K562 (cell line): Measurements from ENCODE around the gene ISG20L2. TPM values are rescaled to one million over a fixed set of nuclear protein-coding genes. Genes with fewer than 3 reads are reported as not detected.

ENCODE experiments used
- ATAC-seq: fragments of 200-7000 bp; cut with Tn5 transposase; 3 replicates; pipeline ENCODE4 v1.9.1; 2020; ENCODE audit warnings: moderate library complexity
- BruUV-seq: library from RNA; stranded (reverse); fragments of 400-500 nt; replicated peaks from 2 replicates; lab custom pipeline; 2021; lab: Mats Ljungman, UMichigan
- CTCF ChIA-PET: fragments of 300-600 bp; formaldehyde crosslinking; extraction: SDS; loops from one replicate; lab custom pipeline; 2021; ENCODE audit warnings: low intra/inter-chr PET ratio; lab: Yijun Ruan, JAX
- POLR2A ChIA-PET: fragments of 300-600, 350-650 bp; sonication (Branson Sonifier 250); formaldehyde crosslinking; extraction: SDS; loops from one replicate; lab custom pipeline; 2021; ENCODE audit warnings: antibody characterized with exemption, inconsistent platforms; lab: Yijun Ruan, JAX
- DNase-seq, 4 experiments: peaks; one replicate each; pipeline versions ENCODE4 v3.0.0 to v3.0.0-alpha.2; 2011 to 2018; ENCODE audit warnings: low spot score in 3 of 4, mixed read lengths in 3 of 4; ENCODE audit errors: extremely low read depth in 1 of 4
- FAIRE-seq: peaks from 2 replicates; lab custom pipeline; 2011; peaks lifted over from hg19 to GRCh38; lab: Jason Lieb, UNC
- H2AFZ ChIP-seq: 2 replicates; pipeline ENCODE4 v1.6.0; 2011; ENCODE audit warnings: low read depth, low read length, control low read depth, inconsistent platforms
- H3K27ac ChIP-seq: fragments of 200-600 bp; 3 replicates; pipeline ENCODE4 v1.8.0; 2011; ENCODE audit warnings: low read depth, mild to moderate bottlenecking, control low read depth, inconsistent platforms, low read length, moderate library complexity, mixed read lengths; ENCODE audit errors: extremely low read depth
- H3K27me3 ChIP-seq, 2 experiments: fragments of 300-600 bp in 1 of 2; 2 replicates in 1 of 2; 3 replicates in 1 of 2; pipeline versions ENCODE4 v1.6.0 to v1.8.0; 2011; ENCODE audit warnings: inconsistent platforms in 2 of 2, low read length in 2 of 2, mild to moderate bottlenecking in 1 of 2, mixed read lengths in 1 of 2, moderate library complexity in 1 of 2; ENCODE audit not compliant: control insufficient read depth in 2 of 2, insufficient read depth in 2 of 2
- H3K36me3 ChIP-seq: fragments of 300-600 bp; 3 replicates; pipeline ENCODE4 v1.8.0; 2011; ENCODE audit warnings: mild to moderate bottlenecking, low read length, inconsistent platforms; ENCODE audit not compliant: control insufficient read depth, insufficient read depth
- H3K4me1 ChIP-seq, 2 experiments: fragments of 200-600 bp in 1 of 2; replicated peaks in 1 of 2; 2 replicates in 1 of 2; 3 replicates in 1 of 2; pipeline versions ENCODE4 v1.5.1 to v1.8.0; 2011; ENCODE audit warnings: inconsistent platforms in 2 of 2, low read length in 2 of 2, mild to moderate bottlenecking in 1 of 2, mixed read lengths in 1 of 2, moderate library complexity in 1 of 2; ENCODE audit not compliant: control insufficient read depth in 2 of 2, insufficient read depth in 2 of 2
- H3K4me2 ChIP-seq: 2 replicates; pipeline ENCODE4 v1.6.1; 2011; ENCODE audit warnings: low read length, control low read depth, inconsistent platforms, mixed read lengths; ENCODE audit not compliant: insufficient read depth
- H3K4me3 ChIP-seq: fragments of 200-600 bp; sonication (generic), shearing (Covaris generic); 2 replicates; pipeline ENCODE4 v1.5.1; 2016; ENCODE audit warnings: control low read depth, inconsistent platforms
- H3K79me2 ChIP-seq: fragments of 200-600 bp; 3 replicates; pipeline ENCODE4 v1.8.0; 2011; ENCODE audit warnings: low read length, inconsistent platforms; ENCODE audit not compliant: control insufficient read depth, insufficient read depth
- H3K9ac ChIP-seq, 2 experiments: 2 replicates each; pipeline versions ENCODE4 v1.6.0 to v1.6.1; 2011; ENCODE audit warnings: low read depth in 2 of 2, low read length in 2 of 2, control low read depth in 1 of 2, inconsistent platforms in 1 of 2, mild to moderate bottlenecking in 1 of 2, mixed read lengths in 1 of 2; ENCODE audit not compliant: insufficient read depth in 1 of 2
- H3K9me1 ChIP-seq: one replicate; pipeline ENCODE4 v1.6.0; 2011; ENCODE audit warnings: inconsistent platforms, mild to moderate bottlenecking, low read length, moderate library complexity; ENCODE audit not compliant: control insufficient read depth, insufficient read depth
- H3K9me3 ChIP-seq: replicated peaks from 2 replicates; pipeline ENCODE4 v1.5.1; 2011; ENCODE audit warnings: low read depth, low read length, inconsistent platforms; ENCODE audit not compliant: control insufficient read depth, insufficient read depth
- H4K20me1 ChIP-seq: replicated peaks from 2 replicates; pipeline ENCODE4 v1.6.1; 2011; ENCODE audit warnings: low read length, inconsistent platforms, mixed read lengths; ENCODE audit not compliant: control insufficient read depth, insufficient read depth
- ATF3 ChIP-seq, 2 experiments: fragments of 450-650 bp in 1 of 2; sonication (generic) in 1 of 2; formaldehyde crosslinking in 1 of 2; IDR thresholded peaks in 1 of 2; conservative IDR thresholded peaks in 1 of 2; 2 replicates each; pipeline versions ENCODE4 v1.6.1 to v1.8.1; 2016 to 2023; ENCODE audit warnings: mild to moderate bottlenecking in 2 of 2, moderate library complexity in 2 of 2, inconsistent platforms in 1 of 2, missing genetic modification reagents in 1 of 2
- BDP1 ChIP-seq: IDR thresholded peaks from 3 replicates; pipeline ENCODE4 v1.6.1; 2011; ENCODE audit not compliant: insufficient read length, insufficient read depth
- L3MBTL2 ChIP-seq: fragments of 450-650 bp; IDR thresholded peaks from 2 replicates; pipeline ENCODE4 v1.6.1; 2016; ENCODE audit warnings: mild to moderate bottlenecking, moderate library complexity
- MTF1 ChIP-seq: fragments of 250-450 bp; sonication (Bioruptor Pico); IDR thresholded peaks from 2 replicates; pipeline ENCODE4 v1.9.0; 2021; ENCODE audit warnings: moderate library complexity, mild to moderate bottlenecking, inconsistent platforms, borderline replicate concordance
- NR4A1 ChIP-seq, 2 experiments: fragments of 250-450 bp in 1 of 2; fragments of 450-650 bp in 1 of 2; sonication (Bioruptor Pico) in 1 of 2; IDR thresholded peaks; 2 replicates each; pipeline versions ENCODE4 v1.4.0 to v1.6.1; 2016 to 2020; ENCODE audit warnings: mild to moderate bottlenecking in 2 of 2, missing compliant biosample characterization in 1 of 2, missing genetic modification characterization in 1 of 2, moderate library complexity in 1 of 2
- NRF1 ChIP-seq, 2 experiments: fragments of 450-650 bp; IDR thresholded peaks in 1 of 2; conservative IDR thresholded peaks in 1 of 2; 2 replicates each; pipeline ENCODE4 v1.6.1; 2014; ENCODE audit warnings: mild to moderate bottlenecking in 2 of 2
- PCBP2 ChIP-seq: fragments of 200-400 bp; formaldehyde crosslinking; IDR thresholded peaks from 2 replicates; pipeline ENCODE4 v1.6.1; 2018; ENCODE audit warnings: low read length, low read depth, mild to moderate bottlenecking, moderate library complexity; ENCODE audit not compliant: poor library complexity, severe bottlenecking
- SLC30A9 ChIP-seq: fragments of 250-450 bp; sonication (Bioruptor Pico); IDR thresholded peaks from 2 replicates; pipeline ENCODE4 v1.8.0; 2022; ENCODE audit warnings: mild to moderate bottlenecking, moderate library complexity
- SMARCC2 ChIP-seq: fragments of 450-650 bp; IDR thresholded peaks from 2 replicates; pipeline ENCODE4 v1.6.1; 2017; ENCODE audit warnings: antibody characterized with exemption, moderate library complexity, mild to moderate bottlenecking, low read depth
- SRSF9 ChIP-seq: fragments of 200-400 bp; formaldehyde crosslinking; IDR thresholded peaks from 2 replicates; pipeline ENCODE4 v1.6.1; 2017; ENCODE audit warnings: low read depth, low read length, borderline replicate concordance
- ZFP36 ChIP-seq: fragments of 150-350 bp; IDR thresholded peaks from 2 replicates; pipeline ENCODE4 v1.6.1; 2018; ENCODE audit warnings: low read length, low read depth; ENCODE audit not compliant: partially characterized antibody
- ZNF121 ChIP-seq: sonication (generic); formaldehyde crosslinking; conservative IDR thresholded peaks from 2 replicates; pipeline ENCODE4 v1.8.0; 2022; ENCODE audit warnings: missing genetic modification reagents
- ZNF165 ChIP-seq: fragments of 250-450 bp; sonication (Bioruptor Pico); IDR thresholded peaks from 2 replicates; pipeline ENCODE4 v1.4.0; 2020; ENCODE audit warnings: borderline replicate concordance
- ZNF274 ChIP-seq: IDR thresholded peaks from 2 replicates; pipeline ENCODE4 v1.6.1; 2011; ENCODE audit warnings: low read depth, mild to moderate bottlenecking, low read length, moderate library complexity, borderline replicate concordance
- ZNF507 ChIP-seq: conservative IDR thresholded peaks from 2 replicates; pipeline ENCODE4 v1.6.1; 2017; ENCODE audit warnings: missing genetic modification characterization, missing compliant biosample characterization
- WGBS: fragments of 100-300 bp; shearing (Covaris generic); methylation state at CpG from one replicate; pipeline ENCODE4 v1.1.6; 2016; ENCODE audit warnings: low coverage, mixed read lengths; ENCODE audit not compliant: insufficient coverage; ENCODE audit errors: missing lambda C conversion rate; 5-methylcytosine and 5-hydroxymethylcytosine counted together
- in situ Hi-C: fragments of 300-500 bp; cut with MboI; formaldehyde crosslinking; loops from 4 replicates; pipeline ENCODE4 v1.15.0; 2018; ENCODE audit warnings: inconsistent platforms, mixed read lengths
- intact Hi-C: fragments of 100-400 bp; cut with micrococcal nuclease; formaldehyde crosslinking; loops from 2 replicates; pipeline ENCODE4 v1.14.2; 2022
- polyA plus RNA-seq, 8 experiments: library from polyadenylated mRNA; depleted of rRNA in 4 of 8; stranded (reverse) in 5 of 8; unstranded in 3 of 8; fragments of >200 nt; fragmentation: Nextera tagmentation in 2 of 8; fragmentation: Illumina TruSeq in 1 of 8; extraction: Ambion mirVana in 2 of 8; extraction: Trizol in 1 of 8; gene quantifications; 2 replicates each; pipeline versions ENCODE4 v1.2.1 to v1.2.3, GENCODE V29; 2011 to 2014; ENCODE audit warnings: inconsistent platforms in 1 of 8, missing spikeins in 1 of 8
- total RNA-seq, 7 experiments: library from RNA; depleted of rRNA in 6 of 7; stranded (reverse); fragments of >200 nt in 6 of 7; fragmentation: Illumina TruSeq in 2 of 7; extraction: Trizol in 2 of 7; gene quantifications; 2 replicates each; pipeline versions ENCODE4 v1.2.1 to v1.2.3, GENCODE V29; 2011 to 2021; ENCODE audit warnings: low replicate concordance in 1 of 7

The ISG20L2 gene
- total and polyA plus RNA-seq, 9 of the 15 experiments (the other 6 are each of a cell fraction or from before 2014, with no cell fraction given) = 21.3 to 130 (median 50.3) TPM

- TF ChIP-seq ZNF165 (CRISPR knock-in tag) = no peak
- no peak for TF ChIP-seq ZNF121 (CRISPR knock-in tag)
- no peak for TF ChIP-seq L3MBTL2
- no peak for TF ChIP-seq ZNF507 (tag)
Observed at GRCh38 chr1:156684227-156684782, 44.3 kb downstream of the ISG20L2 start (continued).

DNA sequence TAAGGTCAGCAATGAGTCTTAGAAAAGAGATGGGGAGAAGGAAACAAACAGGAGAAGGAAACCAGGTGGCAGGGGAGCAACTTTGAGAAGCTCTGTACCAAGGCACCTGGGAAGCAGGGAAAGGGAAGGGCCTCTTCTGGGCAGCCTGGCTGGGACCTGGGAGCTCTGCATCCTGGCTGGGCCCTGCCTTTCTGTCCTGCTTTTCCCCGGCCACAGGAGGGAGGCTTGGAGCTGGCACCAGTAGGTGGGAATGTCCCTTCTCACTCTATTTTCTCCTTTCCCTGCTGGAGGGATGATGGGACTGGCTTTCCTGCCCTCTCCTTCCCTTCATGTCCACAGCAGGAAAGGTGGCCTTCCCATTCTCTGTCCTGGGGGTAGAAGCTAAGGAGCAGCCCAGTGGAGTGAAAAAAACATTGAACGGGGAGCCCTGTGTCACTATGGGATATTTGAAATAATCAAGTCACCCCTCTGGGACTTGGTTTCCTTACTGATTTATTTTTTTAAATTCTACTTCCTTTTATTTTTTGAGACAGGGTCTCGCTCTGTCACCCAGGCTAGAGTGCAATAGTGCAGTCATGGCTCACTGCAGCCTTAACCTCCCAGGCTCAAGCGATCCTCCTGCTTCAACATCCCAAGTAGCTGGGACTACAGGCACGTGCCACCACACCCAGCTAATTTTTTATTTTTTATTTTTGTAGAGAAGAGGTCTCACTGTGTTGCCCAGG lies 46.2 kb downstream of the ISG20L2 start:
- TF ChIP-seq L3MBTL2 (no peak), MTF1 (CRISPR knock-in tag) (no peak), NR4A1 (CRISPR knock-in tag; IDR thresholded peaks at IDR 0.05) (no peak), NR4A1 (tag; IDR thresholded peaks at IDR 0.05) (no peak), ZFP36 (no peak), NRF1 (conservative IDR thresholded peaks at IDR 0.05 in 1 of 2, IDR thresholded peaks at IDR 0.05 in 1 of 2) (no peak), SRSF9 (no peak), ZNF274 (no peak), BDP1 (no peak), SLC30A9 (no peak), SMARCC2 (no peak), PCBP2 (no peak), ATF3 (IDR thresholded peaks at IDR 0.05) (no peak), ATF3 (CRISPR knock-in tag; conservative IDR thresholded peaks at IDR 0.05) (no peak)
- 14% methylated on average over 4 of the region's 5 CpGs for WGBS
- H3K4me2 ChIP-seq = no peak overlapping the region
- H3K9me1 ChIP-seq = no peaks in the 10 kb centered on the region
- intact Hi-C loops (no loop called here), in situ Hi-C loops (no loop called here)
- H3K4me1 ChIP-seq = peaks cover 3 to 7% of the 10 kb centered on the region in 2 experiments
- no peak for DNase-seq
- no peaks in the 10 kb centered on the region for H3K79me2 ChIP-seq
- FAIRE-seq = no peak
- H3K36me3 ChIP-seq = no peaks in the 10 kb centered on the region
- H4K20me1 ChIP-seq = no peaks in the 10 kb centered on the region
- ChIA-PET CTCF (interaction anchor here (1.2 kb wide), 1 partner anchor 43 kb away, joined by 4 read pairs; no protein-coding TSS in a partner anchor), POLR2A (interaction anchor here (0.6 to 1.3 kb wide), 3 partner anchors 17 to 45 kb away, joined by 3 to 7 read pairs (median 4); partner anchors contain the start of gene METTL25B)
- no peak for ATAC-seq
- no peak overlapping the region for H3K27ac ChIP-seq
- H3K4me3 ChIP-seq = no peak overlapping the region
- H2AFZ ChIP-seq = no peak overlapping the region
- H3K9ac ChIP-seq = no peak overlapping the region
- no peaks in the 10 kb centered on the region for H3K9me3 ChIP-seq
- peaks cover 6 to 11% of the 10 kb centered on the region in 2 experiments; a peak in 4 of 5 replicates for H3K27me3 ChIP-seq
- BruUV-seq = no TSS peak
